Esophagus mucosa (tissue), 1 donor: ENCODE data around the gene DCAF15. TPM values are rescaled to one million over a fixed set of nuclear protein-coding genes. Genes with fewer than 3 reads are reported as not detected.
"Not testable (repeated sequence)": the region's sequence is repeated elsewhere in the genome, so short reads cannot be mapped to it uniquely, and the experiment has no call there.

Experiments
- ATAC-seq: fragments of 200-7000 bp; cut with Tn5 transposase; one replicate; pipeline ENCODE4 v1.9.1; 2020
- total RNA-seq: library from RNA; stranded (reverse); gene quantifications from one replicate; pipeline ENCODE4 v1.2.4, GENCODE V29; 2023
- donor health status: DM: yes; HTN: yes; CAD: no.

DCAF15 gene
- total RNA-seq, 1 donor from 2014 or later, result 18.2 TPM

GRCh38 chr19:13960863-13961784 is 8.8 kb downstream of the DCAF15 start:
- ATAC-seq, result no peak

- ATAC-seq, result no peak
These were observed 9.8 kb downstream of the DCAF15 start for GRCh38 chr19:13961826-13962698.

- no peak for ATAC-seq
These were observed 10.6 kb downstream of the DCAF15 start for GRCh38 chr19:13962699-13963602.

GRCh38 chr19:13963603-13964105 is 11.3 kb downstream of the DCAF15 start:
- no peak for ATAC-seq

- no peak for ATAC-seq
These were observed 12.5 kb downstream of the DCAF15 start for GRCh38 chr19:13964776-13965175.

GRCh38 chr19:13965377-13965896 is 13.1 kb downstream of the DCAF15 start:
- ATAC-seq, result no peak

- no peak for ATAC-seq
These were observed 13.8 kb downstream of the DCAF15 start for GRCh38 chr19:13965926-13966683.

GRCh38 chr19:13966684-13967128 is 14.4 kb downstream of the DCAF15 start:
- no peak for ATAC-seq

GRCh38 chr19:13967206-13967605 is 14.9 kb downstream of the DCAF15 start:
- ATAC-seq, result not testable (repeated sequence)

- ATAC-seq, result no peak
These were observed 16.1 kb downstream of the DCAF15 start for GRCh38 chr19:13968383-13968935.

- ATAC-seq, result no peak
These were observed 16.7 kb downstream of the DCAF15 start for GRCh38 chr19:13968999-13969398.

GRCh38 chr19:13969897-13970296 is 17.6 kb downstream of the DCAF15 start:
- no peak for ATAC-seq

- not testable (repeated sequence) for ATAC-seq
These were observed 19.6 kb downstream of the DCAF15 start for GRCh38 chr19:13971868-13972267.

GRCh38 chr19:13972368-13973155 is 20.3 kb downstream of the DCAF15 start:
- ATAC-seq, result no peak

GRCh38 chr19:13973479-13973878 is 21.2 kb downstream of the DCAF15 start:
- not testable (repeated sequence) for ATAC-seq

GRCh38 chr19:13974073-13974472 is 21.8 kb downstream of the DCAF15 start:
- ATAC-seq, result peak; percentile 49

GRCh38 chr19:13975870-13976269 is 23.6 kb downstream of the DCAF15 start:
- no peak for ATAC-seq

GRCh38 chr19:13976446-13976845 is 24.1 kb downstream of the DCAF15 start:
- ATAC-seq, result no peak

GRCh38 chr19:13977803-13978202 is 25.5 kb downstream of the DCAF15 start:
- ATAC-seq, result no peak
